Panc1 (cell line): ENCODE data around the gene GRIK3.

Source experiments
- POLR2AphosphoS5 ChIP-seq: IDR thresholded peaks from 2 replicates; pipeline ENCODE4 v1.6.1; 2012; ENCODE audit warnings: mild to moderate bottlenecking, low read depth, low read length, moderate library complexity
- SIN3A ChIP-seq: IDR thresholded peaks from 2 replicates; pipeline ENCODE4 v1.6.1; 2012; ENCODE audit warnings: low read depth, mild to moderate bottlenecking, low read length, moderate library complexity, borderline replicate concordance; ENCODE audit not compliant: insufficient read depth
- TCF7L2 ChIP-seq: IDR thresholded peaks from 2 replicates; pipeline ENCODE4 v1.6.1; 2011; ENCODE audit warnings: mild to moderate bottlenecking, low read depth, low read length, inconsistent platforms
- TF ChIP-seq, protein P1 (sequence below): fragments of 450-650 bp; IDR thresholded peaks from 2 replicates; pipeline ENCODE4 v1.5.1; 2017; ENCODE audit warnings: mild to moderate bottlenecking
- TF ChIP-seq, protein P2 (sequence below), 2 experiments: IDR thresholded peaks; 2 replicates each; pipeline ENCODE4 v1.6.1; 2011 to 2012; ENCODE audit warnings: low read depth in 2 of 2, control low read depth in 1 of 2, low read length in 1 of 2, mild to moderate bottlenecking in 1 of 2, moderate library complexity in 1 of 2; ENCODE audit not compliant: insufficient read depth in 1 of 2

DNA sequence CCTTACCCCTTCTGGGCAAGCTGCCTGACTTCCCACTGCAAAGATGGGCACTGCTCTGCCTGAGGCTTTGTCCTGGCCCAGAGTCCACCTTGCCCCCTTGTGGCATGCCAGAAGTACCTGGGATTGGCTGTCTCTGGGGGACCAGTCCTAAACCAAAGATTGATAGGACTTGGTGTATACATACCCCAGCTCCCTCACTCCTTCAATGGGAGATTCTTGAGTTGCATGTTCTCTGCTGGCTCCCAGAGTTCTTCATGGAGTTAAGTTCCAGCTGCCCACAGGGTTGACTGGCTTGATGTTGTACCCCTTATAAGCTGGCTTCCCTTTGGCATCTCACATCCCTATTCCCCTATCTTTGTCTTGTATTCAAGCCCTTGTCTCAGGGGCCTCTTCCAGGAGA lies 244.8 kb downstream of the GRIK3 start:
- TF ChIP-seq, protein P1, sequence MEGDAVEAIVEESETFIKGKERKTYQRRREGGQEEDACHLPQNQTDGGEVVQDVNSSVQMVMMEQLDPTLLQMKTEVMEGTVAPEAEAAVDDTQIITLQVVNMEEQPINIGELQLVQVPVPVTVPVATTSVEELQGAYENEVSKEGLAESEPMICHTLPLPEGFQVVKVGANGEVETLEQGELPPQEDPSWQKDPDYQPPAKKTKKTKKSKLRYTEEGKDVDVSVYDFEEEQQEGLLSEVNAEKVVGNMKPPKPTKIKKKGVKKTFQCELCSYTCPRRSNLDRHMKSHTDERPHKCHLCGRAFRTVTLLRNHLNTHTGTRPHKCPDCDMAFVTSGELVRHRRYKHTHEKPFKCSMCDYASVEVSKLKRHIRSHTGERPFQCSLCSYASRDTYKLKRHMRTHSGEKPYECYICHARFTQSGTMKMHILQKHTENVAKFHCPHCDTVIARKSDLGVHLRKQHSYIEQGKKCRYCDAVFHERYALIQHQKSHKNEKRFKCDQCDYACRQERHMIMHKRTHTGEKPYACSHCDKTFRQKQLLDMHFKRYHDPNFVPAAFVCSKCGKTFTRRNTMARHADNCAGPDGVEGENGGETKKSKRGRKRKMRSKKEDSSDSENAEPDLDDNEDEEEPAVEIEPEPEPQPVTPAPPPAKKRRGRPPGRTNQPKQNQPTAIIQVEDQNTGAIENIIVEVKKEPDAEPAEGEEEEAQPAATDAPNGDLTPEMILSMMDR = no peak
- TF ChIP-seq SIN3A (no peak), POLR2AphosphoS5 (no peak), TCF7L2 (no peak)
- TF ChIP-seq, protein P2, sequence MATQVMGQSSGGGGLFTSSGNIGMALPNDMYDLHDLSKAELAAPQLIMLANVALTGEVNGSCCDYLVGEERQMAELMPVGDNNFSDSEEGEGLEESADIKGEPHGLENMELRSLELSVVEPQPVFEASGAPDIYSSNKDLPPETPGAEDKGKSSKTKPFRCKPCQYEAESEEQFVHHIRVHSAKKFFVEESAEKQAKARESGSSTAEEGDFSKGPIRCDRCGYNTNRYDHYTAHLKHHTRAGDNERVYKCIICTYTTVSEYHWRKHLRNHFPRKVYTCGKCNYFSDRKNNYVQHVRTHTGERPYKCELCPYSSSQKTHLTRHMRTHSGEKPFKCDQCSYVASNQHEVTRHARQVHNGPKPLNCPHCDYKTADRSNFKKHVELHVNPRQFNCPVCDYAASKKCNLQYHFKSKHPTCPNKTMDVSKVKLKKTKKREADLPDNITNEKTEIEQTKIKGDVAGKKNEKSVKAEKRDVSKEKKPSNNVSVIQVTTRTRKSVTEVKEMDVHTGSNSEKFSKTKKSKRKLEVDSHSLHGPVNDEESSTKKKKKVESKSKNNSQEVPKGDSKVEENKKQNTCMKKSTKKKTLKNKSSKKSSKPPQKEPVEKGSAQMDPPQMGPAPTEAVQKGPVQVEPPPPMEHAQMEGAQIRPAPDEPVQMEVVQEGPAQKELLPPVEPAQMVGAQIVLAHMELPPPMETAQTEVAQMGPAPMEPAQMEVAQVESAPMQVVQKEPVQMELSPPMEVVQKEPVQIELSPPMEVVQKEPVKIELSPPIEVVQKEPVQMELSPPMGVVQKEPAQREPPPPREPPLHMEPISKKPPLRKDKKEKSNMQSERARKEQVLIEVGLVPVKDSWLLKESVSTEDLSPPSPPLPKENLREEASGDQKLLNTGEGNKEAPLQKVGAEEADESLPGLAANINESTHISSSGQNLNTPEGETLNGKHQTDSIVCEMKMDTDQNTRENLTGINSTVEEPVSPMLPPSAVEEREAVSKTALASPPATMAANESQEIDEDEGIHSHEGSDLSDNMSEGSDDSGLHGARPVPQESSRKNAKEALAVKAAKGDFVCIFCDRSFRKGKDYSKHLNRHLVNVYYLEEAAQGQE (IDR thresholded peaks at IDR 0.05; ENCODE audit: insufficient read depth in 1 of 2, low read depth in 2 of 2, low read length in 1 of 2) = no peak
